Tibial nerve (tissue), 4 donors: ENCODE data around the gene EBF4. TPM values are rescaled to one million over a fixed set of nuclear protein-coding genes. Genes with fewer than 3 reads are reported as not detected.

ENCODE experiments used
- DNase-seq, 2 donors: peaks; one replicate each; pipeline ENCODE4 v3.0.0-alpha.2; 2019; ENCODE audit warnings: low spot score in 2 of 2
- H3K27ac ChIP-seq, 4 donors: fragments of 200-600 bp; sonication (generic) in 3 of 4; one replicate each; pipeline ENCODE4 v1.5.1; 2017 to 2019; ENCODE audit warnings: mild to moderate bottlenecking in 1 of 4
- H3K27me3 ChIP-seq, 2 donors: fragments of 200-600 bp; sonication (generic) in 1 of 2; one replicate each; pipeline versions ENCODE4 v1.5.1 to v1.6.0; 2017 to 2019
- H3K36me3 ChIP-seq, 3 donors: fragments of 200-600 bp; sonication (generic); one replicate each; pipeline ENCODE4 v1.5.1; 2018 to 2019
- H3K4me1 ChIP-seq, 4 donors: fragments of 200-600 bp; sonication (generic) in 3 of 4; one replicate each; pipeline ENCODE4 v1.5.1; 2017 to 2019
- H3K4me3 ChIP-seq, 4 donors: fragments of 200-600 bp; sonication (generic) in 3 of 4; one replicate each; pipeline ENCODE4 v1.5.1; 2017 to 2019; ENCODE audit warnings: mild to moderate bottlenecking in 1 of 4, moderate library complexity in 1 of 4
- H3K9me3 ChIP-seq, 4 donors: fragments of 200-600 bp; sonication (generic) in 3 of 4; one replicate each; pipeline ENCODE4 v1.5.1; 2017 to 2019
- EP300 ChIP-seq, 2 donors: sonication (generic); formaldehyde crosslinking; IDR thresholded peaks; one replicate each; pipeline ENCODE4 v1.6.1; 2017; ENCODE audit warnings: antibody characterized with exemption in 2 of 2, mild to moderate bottlenecking in 1 of 2
- POLR2A ChIP-seq, 2 donors: fragments of 450-650 bp; IDR thresholded peaks; one replicate each; pipeline ENCODE4 v1.6.1; 2017; ENCODE audit warnings: antibody characterized with exemption in 2 of 2, mild to moderate bottlenecking in 2 of 2, moderate library complexity in 2 of 2
- WGBS, 2 donors: methylation state at CpG; one replicate each; pipeline ENCODE4 v1.1.5; 2018; 5-methylcytosine and 5-hydroxymethylcytosine counted together
- total RNA-seq, 4 donors: library from RNA; depleted of rRNA; stranded (reverse); fragments of >200 nt; gene quantifications; one replicate each; pipeline ENCODE4 v1.1.0, GENCODE V29; 2016
- TF ChIP-seq, protein P1 (sequence below), 5 experiments: fragments of 200-600 bp in 3 of 5; fragments of 450-650 bp in 2 of 5; sonication (generic) in 3 of 5; IDR thresholded peaks; one replicate each; pipeline ENCODE4 v1.5.1; 2016 to 2019; ENCODE audit warnings: antibody characterized with exemption in 5 of 5, mild to moderate bottlenecking in 3 of 5, moderate library complexity in 2 of 5

Gene EBF4
- total RNA-seq, 4 donors from 2014 or later: 4.8 to 17.5 (median 10.4) TPM

DNA sequence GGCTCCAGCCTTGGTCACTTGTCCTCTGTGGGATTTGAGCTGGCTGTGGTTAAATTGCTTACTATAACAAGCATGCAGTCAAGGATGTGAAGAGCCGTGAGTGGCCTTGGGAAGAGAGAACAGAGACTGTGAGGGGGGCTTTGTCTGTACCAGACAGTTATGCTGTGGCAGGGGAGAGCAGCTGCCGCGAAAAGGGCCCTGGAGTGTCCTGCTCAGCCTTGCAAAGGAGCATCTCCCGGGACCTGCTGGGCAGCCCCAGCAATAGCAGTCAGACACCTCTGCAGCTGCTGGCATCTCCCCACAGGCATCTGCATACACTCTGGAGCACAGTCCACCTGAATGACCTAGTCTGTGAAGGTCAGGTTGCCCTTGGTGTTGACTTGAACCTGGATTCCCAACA, 6.3 kb downstream of the EBF4 start:
- Histone ChIP-seq H3K36me3 (no peaks in the 10 kb centered on the region), H3K4me3 (no peak overlapping the region), H3K4me1 (peaks cover 0 to 7% (median 0%) of the 10 kb centered on the region in 4 donors), H3K27ac (no peak overlapping the region), H3K9me3 (no peaks in the 10 kb centered on the region), H3K27me3 (peaks cover 0 to 21% of the 10 kb centered on the region in 2 donors)
- DNase-seq: no peak
- no peak for TF ChIP-seq POLR2A (IDR thresholded peaks at IDR 0.05)
- no peak for TF ChIP-seq EP300 (IDR thresholded peaks at IDR 0.05)
- TF ChIP-seq, protein P1, sequence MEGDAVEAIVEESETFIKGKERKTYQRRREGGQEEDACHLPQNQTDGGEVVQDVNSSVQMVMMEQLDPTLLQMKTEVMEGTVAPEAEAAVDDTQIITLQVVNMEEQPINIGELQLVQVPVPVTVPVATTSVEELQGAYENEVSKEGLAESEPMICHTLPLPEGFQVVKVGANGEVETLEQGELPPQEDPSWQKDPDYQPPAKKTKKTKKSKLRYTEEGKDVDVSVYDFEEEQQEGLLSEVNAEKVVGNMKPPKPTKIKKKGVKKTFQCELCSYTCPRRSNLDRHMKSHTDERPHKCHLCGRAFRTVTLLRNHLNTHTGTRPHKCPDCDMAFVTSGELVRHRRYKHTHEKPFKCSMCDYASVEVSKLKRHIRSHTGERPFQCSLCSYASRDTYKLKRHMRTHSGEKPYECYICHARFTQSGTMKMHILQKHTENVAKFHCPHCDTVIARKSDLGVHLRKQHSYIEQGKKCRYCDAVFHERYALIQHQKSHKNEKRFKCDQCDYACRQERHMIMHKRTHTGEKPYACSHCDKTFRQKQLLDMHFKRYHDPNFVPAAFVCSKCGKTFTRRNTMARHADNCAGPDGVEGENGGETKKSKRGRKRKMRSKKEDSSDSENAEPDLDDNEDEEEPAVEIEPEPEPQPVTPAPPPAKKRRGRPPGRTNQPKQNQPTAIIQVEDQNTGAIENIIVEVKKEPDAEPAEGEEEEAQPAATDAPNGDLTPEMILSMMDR (IDR thresholded peaks at IDR 0.05): no peak
- 55 to 59% methylated on average over 4 of the region's 4 CpGs for WGBS, 2 donors

DNA sequence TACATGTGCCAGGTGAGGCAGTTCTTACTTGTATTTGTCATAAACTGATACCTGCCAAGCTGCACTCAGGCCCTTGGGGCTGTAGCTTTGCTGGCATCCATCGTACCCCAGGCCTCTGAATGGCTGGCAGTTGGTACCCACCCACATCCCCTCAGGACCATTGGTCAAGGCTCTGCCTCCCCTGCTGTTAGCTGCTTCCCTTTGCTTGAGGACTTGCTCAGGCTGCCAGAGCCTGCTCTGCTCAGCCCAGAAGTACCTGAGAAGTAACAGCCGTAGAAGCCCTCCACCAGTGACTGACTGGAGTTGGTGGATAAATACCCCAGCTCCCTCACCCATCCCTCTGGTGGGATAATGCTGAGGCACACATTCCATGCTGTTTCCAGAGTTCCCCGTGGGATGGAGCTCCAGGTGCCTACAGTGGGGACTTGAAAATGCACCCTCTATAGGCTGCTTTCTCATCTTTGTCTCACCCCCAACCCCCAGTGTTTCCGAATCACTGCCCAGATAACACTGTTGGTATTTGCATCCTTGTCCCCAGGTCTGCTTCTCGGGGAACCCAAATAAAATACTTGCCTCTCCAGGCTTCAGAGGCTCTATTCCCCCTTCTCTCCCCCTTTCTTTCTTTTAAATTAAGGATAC, 7.3 kb downstream of the EBF4 start:
- 78 to 87% methylated on average over 5 of the region's 5 CpGs for WGBS, 2 donors
- H3K4me3 ChIP-seq: no peak overlapping the region
- H3K9me3 ChIP-seq: no peaks in the 10 kb centered on the region
- no peak overlapping the region for H3K27ac ChIP-seq
- no peaks in the 10 kb centered on the region for H3K36me3 ChIP-seq
- H3K27me3 ChIP-seq: peaks cover 0 to 12% of the 10 kb centered on the region in 2 donors
- no peak for TF ChIP-seq EP300 (IDR thresholded peaks at IDR 0.05)
- TF ChIP-seq POLR2A (IDR thresholded peaks at IDR 0.05): no peak
- TF ChIP-seq, protein P1 (IDR thresholded peaks at IDR 0.05): no peak
- DNase-seq: no peak
- no peaks in the 10 kb centered on the region for H3K4me1 ChIP-seq

DNA sequence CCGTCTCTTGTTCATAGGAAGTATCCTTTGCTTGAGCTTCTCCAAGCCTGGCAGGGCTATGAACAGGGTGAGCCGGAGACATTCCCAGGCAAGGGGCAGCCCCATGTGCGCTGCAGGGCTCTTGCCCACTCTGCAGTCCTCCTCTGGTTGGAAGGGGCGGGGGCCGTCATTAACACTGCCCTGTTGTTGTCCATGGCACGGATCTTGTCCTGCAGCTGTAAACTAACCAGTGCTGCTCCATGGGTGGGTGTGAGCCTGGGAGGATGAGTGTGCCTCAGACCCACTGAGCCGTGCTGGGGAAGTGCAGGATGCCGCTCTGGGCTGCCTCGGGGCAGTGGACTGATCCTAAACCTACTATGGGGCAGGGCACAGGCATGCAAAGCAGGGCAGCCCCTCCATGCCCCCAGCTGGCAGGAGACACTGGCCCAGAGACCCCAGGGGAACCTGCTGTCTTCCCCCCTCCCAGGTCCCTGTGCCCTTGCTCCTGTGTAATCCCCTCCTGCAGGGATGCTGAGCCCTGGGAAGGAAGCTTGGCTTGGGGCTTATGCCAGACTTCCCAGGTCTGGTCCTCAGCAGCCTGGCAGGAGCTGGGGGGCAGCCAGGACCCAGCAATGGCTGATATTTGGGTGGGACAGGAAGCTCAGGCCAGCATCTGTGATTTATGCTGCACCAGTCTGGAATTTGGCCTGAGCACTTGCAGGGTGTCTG, 8.5 kb downstream of the EBF4 start:
- H3K9me3 ChIP-seq: no peaks in the 10 kb centered on the region
- H3K4me1 ChIP-seq: no peaks in the 10 kb centered on the region
- TF ChIP-seq, protein P1 (IDR thresholded peaks at IDR 0.05): no peak
- TF ChIP-seq POLR2A (IDR thresholded peaks at IDR 0.05) (no peak), EP300 (IDR thresholded peaks at IDR 0.05) (no peak)
- no peak overlapping the region for H3K27ac ChIP-seq
- no peak overlapping the region for H3K4me3 ChIP-seq
- 35 to 37% methylated on average over 9 of the region's 9 CpGs for WGBS, 2 donors
- H3K27me3 ChIP-seq: no peaks in the 10 kb centered on the region
- DNase-seq: no peak
- H3K36me3 ChIP-seq: no peaks in the 10 kb centered on the region

DNA sequence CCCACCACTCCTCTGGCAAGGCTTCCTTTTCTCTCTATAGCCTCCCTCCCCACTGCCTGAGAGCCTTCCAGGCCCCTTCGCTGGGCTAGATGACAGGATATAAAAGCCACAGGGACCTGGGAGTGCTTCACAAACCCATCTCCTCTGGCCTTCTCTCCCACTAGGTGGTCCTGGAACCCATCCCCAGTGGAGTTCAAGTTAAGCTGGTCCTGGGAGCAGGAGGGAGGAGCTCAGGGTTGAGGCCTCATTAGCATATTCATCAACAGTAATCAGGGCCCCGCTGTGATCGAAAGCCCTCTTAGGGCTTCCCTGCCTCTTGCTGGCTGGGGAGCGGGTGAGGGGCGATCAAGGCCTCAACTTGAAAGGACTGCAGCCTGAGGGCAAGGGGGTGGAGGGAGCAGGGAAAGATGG, 9.1 kb downstream of the EBF4 start:
- H3K9me3 ChIP-seq: no peaks in the 10 kb centered on the region
- H3K4me3 ChIP-seq: no peak overlapping the region
- no peak overlapping the region for H3K27ac ChIP-seq
- 57 to 72% methylated on average over 5 of the region's 5 CpGs for WGBS, 2 donors
- TF ChIP-seq EP300 (IDR thresholded peaks at IDR 0.05) (no peak), POLR2A (IDR thresholded peaks at IDR 0.05) (no peak)
- TF ChIP-seq, protein P1 (IDR thresholded peaks at IDR 0.05): no peak
- H3K4me1 ChIP-seq: no peaks in the 10 kb centered on the region
- no peaks in the 10 kb centered on the region for H3K27me3 ChIP-seq
- H3K36me3 ChIP-seq: no peaks in the 10 kb centered on the region
- no peak for DNase-seq

DNA sequence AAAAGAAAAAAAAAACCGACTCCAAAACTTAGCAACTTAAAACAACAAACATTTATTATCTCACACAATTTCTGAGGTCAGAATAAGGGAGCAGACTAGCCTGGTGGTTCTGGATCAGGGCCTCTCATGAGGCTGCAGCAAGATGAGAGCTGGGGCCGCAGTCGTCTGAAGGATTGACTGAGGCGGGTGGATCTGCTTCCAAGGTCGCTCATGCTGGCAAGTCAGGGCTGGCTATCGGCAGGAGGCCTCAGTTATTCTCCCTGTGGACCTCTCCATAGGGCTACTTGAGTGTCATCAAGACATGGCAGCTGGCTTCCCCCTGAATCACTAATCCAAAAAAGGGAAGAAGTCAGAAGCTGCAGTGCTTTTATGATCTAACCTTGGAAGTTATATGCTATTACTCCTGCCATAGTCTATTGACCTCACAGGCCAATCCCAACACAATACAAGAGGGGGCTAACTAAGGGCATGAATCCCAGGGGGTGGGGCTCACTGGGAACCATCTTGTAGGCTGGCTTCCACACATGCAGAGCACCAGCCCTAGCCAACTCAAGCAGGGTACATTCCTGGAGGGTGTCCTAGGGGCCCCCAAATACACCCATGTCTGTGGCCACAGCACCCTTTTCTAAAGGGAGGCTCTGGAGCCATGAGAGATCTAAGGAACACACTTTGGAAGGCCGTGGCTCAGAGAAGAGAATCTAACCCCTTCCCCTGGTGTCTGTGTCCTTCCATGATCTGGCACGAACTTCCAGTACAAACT, 11.3 kb downstream of the EBF4 start:
- no peak for DNase-seq
- TF ChIP-seq EP300 (IDR thresholded peaks at IDR 0.05) (no peak), POLR2A (IDR thresholded peaks at IDR 0.05) (no peak)
- TF ChIP-seq, protein P1 (IDR thresholded peaks at IDR 0.05): no peak
- Histone ChIP-seq H3K27me3 (no peaks in the 10 kb centered on the region), H3K36me3 (peaks cover 0 to 16% (median 0%) of the 10 kb centered on the region in 3 donors), H3K9me3 (no peaks in the 10 kb centered on the region), H3K4me3 (no peak overlapping the region), H3K27ac (no peak overlapping the region), H3K4me1 (no peaks in the 10 kb centered on the region)
- 86 to 89% methylated on average over 8 of the region's 8 CpGs for WGBS, 2 donors
